Measurements from ENCODE around the gene RTBDN.

Gene RTBDN

DNA sequence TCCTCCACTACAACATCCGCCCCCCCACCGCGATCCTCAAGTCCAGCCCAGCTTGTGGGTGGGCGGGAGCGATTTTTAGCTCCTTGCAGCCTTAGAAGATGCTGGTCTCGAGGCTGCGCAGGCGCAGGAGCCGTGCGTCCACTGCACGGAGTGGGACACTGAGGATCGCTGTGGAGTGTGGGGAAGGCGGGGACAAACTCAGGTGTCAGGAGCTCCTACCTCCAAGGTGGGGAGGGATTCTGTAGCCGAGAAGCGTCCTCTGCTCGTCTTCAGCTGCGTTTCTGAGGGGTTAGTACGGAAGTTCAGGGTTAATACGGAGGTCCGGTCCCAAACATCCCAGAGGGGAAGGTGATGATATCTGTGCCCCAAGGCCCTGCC lies at the start of gene RTBDN:
RTBDN (minus strand) TSS at position 14 of the 378 bp plus-strand sequence. CDS start 4,600 bp downstream, outside the sequence.
- DNase-seq (ENCODE audit: low read depth) = no peak

DNA sequence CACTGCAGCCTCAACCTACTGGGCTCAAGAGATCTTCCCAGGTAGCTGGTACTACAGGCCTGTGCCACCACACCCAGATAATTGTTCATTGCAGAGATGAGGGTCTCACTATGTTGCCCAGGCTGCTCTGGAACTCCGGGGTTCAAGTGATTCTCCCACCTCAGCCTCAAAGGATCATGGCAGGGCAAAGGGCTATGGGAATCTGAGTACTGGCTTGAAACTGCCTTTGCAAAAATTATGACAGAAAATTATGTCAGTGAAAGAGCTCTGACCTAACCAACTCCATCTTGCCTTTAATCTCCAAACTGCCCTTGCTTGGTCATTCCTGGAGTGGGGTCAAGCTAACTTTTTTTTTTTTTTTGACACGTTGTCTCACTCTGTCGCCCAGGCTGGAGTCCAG lies 48.2 kb upstream of the RTBDN start:
- no peak for DNase-seq (ENCODE audit: low read depth)

DNA sequence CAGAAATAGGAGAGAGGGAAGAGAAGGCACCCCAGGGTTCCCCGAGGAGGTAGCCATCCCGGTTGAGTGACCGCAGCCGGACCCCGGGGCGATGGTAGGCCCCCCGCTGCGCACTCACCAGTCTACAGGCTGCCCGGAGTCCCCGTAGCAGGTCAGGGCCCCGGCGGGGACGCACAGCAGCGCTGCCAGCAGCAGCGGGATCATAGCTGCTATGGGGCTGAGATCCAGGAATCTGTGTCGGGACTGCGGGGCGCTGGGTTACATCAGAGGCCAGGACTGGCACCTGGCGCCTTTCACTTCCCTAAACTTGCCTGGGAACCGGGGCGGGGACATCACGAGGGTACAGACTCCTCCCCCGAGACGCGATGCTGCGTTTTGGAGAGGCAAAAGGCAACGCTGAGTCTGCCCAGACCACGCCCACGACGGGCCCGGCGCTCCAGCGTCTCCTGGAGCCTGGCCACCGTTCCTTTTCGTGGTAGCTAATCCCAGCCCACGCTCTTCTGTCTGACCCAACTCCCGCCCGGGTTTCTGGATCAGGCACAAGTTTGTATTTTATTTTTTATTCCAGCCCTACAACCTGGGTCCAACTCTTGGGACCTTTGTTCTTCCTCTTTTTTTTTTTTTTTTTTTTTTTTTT lies 46.9 kb upstream of the RTBDN start, which contains the start of gene DNASE2:
DNASE2 (minus strand) TSS at position 278 of the 637 bp plus-strand sequence; CDS start at position 204, 74 bp downstream.
- peak; percentile 85 for DNase-seq (ENCODE audit: low read depth)

DNA sequence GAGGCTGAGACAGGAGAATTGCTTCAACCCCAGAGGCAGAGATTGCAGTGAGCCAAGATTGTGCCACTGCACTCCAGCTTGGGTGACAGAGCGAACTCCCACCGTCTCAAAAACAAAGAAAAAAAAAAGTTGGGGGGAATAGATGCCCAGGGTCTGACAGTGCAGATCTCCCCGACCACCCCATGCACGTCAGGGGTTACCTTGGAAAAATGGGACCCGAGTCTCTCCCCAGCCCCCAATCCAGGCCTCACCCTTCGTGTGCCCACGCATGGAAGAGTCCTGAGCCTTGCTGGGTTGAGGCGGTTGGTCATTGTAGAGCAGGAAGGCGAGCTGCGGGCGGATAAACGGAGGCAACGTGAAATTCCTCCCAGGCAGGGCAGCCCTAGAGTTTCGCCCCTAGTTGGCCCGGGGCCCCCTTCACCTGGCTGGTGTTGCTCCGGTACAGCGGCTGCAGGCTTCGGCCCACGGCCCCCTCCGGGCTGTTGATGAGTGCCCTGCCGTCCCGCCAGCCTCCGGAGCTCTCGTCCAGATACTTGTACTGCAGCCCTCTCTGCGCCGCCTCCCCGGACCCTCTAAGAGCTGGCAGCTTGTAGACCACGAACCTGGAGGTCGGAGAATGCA lies 46.3 kb upstream of the RTBDN start:
- DNase-seq (ENCODE audit: low read depth) = no peak

DNA sequence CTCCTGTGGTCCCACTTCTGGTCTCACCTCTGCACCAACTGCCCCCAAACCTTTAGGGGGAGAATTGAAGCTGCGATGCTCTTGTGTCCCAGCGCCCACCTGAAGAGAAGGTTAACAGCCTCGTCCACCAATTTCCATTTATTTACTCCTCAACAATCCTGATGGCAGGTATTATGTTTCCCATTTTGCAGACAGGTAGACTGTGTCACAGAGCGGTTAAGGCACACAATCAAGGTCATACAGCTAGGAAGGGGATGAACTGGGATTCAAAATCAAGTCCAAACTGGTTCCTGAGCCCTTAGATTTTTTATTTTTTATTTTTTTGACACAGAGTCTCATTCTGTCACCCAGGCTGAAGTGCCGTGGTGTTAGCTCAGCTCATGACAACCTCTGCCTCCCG lies 40.7 kb upstream of the RTBDN start:
- no peak for DNase-seq (ENCODE audit: low read depth)

DNA sequence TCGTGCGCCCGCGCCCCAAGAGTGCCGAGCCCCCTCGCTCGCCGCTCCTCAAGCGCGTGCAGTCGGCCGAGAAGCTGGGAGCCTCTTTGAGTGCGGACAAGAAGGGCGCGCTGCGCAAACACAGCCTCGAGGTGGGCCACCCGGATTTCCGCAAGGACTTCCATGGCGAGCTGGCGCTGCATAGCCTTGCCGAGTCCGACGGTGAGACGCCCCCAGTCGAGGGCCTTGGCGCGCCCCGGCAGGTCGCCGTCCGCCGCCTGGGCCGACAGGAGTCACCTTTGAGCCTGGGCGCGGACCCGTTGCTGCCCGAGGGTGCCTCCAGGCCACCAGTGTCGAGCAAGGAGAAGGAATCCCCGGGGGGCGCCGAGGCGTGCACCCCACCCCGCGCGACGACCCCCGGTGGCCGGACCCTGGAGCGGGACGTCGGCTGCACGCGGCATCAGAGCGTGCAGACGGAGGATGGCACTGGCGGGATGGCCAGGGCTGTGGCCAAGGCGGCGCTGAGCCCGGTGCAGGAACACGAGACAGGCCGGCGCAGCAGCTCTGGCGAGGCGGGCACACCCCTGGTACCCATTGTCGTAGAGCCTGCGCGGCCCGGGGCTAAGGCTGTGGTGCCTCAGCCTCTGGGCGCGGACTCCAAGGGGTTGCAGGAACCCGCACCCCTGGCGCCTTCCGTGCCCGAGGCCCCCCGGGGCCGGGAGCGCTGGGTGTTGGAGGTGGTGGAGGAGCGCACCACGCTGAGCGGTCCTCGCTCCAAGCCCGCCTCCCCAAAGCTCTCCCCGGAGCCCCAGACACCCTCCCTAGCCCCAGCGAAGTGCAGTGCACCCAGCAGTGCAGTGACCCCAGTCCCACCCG lies 39.7 kb upstream of the RTBDN start:
- DNase-seq (ENCODE audit: low read depth) = no peak

DNA sequence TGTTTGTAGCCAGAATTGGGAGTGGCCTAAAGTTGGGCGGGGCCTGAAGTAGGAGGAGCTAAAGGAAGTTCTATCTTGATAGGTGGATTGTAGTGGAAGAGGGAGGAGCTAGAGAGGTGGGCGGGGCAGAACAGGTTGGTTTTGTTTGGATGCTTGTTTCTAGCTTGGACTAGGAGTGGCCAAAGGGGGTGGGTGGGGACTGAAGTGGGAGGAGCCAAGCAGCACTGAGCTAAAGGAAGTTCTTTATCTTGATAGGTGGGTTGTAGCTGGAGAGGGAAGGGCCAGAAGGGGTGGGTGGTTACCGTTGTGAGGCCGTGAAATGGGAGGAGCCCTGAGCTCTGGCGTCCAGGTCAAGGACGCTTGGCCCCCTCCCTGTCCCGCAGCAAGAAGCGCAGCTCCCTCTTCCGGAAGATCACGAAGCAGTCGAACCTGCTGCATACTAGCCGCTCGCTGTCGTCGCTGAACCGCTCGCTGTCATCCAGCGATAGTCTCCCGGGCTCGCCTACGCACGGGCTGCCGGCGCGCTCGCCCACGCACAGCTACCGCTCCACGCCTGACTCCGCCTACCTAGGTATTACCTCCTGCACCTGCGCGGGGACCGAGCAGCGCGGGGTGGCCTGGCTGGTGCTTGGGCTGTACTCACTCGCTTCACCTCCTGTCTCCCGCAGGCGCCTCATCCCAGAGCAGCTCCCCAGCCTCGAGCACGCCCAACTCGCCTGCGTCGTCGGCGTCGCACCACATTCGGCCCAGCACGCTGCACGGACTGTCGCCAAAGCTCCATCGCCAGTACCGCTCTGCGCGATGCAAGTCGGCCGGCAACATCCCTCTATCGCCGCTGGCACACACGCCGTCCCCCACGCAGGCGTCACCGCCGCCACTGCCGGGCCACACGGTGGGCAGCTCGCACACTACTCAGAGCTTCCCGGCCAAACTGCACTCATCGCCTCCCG lies 38.8 kb upstream of the RTBDN start:
- no peak for DNase-seq (ENCODE audit: low read depth)

DNA sequence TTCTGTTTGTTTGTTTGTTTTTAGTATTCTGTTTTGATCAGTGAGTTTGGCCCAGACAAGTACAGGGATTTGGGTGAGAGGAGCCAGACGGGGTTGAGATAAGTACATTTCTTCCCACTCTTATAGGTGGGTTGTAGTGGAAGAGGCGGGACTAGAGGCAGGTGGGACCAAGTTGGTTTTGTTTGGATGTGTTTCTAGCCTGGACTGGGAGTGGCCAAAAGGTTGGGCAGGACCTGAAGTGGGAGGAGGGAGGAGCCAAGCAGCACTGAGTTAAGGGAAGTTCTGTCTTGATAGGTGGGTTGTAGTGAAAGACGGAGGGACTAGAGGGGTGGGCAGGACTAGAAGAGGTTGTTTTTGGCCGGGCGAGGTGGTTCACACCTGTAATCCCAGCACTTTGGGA lies 37.9 kb upstream of the RTBDN start:
- DNase-seq (ENCODE audit: low read depth) = no peak

DNA sequence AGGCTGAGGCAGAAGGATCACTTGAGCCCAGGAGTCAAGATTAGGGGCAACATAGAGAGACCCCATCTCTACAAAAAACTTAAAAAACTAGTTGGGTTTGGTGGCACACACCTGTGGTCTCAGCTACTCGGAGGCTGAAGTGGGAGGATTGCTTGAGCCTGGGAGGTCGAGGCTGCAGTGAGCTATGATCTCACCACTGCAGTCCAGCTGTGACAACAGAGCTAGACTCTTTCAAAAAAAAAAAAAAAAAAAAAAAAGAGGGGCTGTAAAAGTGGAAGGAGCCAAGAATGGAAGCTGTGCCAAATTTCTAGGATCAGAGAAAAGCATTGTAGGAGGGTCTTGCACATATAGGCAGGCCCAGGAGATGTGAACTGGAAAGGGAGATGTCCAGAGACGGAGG lies 37.3 kb upstream of the RTBDN start:
- DNase-seq (ENCODE audit: low read depth) = no peak

DNA sequence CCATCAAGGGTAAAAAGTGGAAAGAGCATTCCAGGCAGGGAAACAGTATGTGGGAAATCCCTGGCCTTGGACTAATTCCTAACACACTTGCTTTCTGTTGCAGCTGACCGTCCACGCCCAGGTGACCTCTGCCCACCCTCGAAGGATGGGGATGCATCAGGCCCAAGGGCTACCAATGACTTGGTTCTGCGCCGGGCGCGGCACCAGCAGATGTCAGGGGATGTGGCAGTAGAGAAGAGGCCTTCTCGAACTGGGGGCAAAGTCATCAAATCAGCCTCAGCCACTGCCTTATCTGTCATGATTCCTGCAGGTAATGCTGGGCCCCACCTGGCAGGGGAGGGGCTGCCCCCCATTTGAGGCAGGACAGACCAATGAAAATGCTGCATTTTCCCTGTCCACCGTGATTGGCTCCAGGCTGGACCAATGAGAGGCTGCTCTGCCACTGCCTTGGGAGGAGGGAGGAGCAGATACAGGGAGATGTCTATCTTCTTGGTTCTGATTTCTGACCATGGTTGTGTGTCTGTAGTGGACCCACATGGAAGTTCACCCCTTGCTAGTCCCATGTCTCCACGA lies 34.2 kb upstream of the RTBDN start:
- DNase-seq (ENCODE audit: low read depth) = no peak

DNA sequence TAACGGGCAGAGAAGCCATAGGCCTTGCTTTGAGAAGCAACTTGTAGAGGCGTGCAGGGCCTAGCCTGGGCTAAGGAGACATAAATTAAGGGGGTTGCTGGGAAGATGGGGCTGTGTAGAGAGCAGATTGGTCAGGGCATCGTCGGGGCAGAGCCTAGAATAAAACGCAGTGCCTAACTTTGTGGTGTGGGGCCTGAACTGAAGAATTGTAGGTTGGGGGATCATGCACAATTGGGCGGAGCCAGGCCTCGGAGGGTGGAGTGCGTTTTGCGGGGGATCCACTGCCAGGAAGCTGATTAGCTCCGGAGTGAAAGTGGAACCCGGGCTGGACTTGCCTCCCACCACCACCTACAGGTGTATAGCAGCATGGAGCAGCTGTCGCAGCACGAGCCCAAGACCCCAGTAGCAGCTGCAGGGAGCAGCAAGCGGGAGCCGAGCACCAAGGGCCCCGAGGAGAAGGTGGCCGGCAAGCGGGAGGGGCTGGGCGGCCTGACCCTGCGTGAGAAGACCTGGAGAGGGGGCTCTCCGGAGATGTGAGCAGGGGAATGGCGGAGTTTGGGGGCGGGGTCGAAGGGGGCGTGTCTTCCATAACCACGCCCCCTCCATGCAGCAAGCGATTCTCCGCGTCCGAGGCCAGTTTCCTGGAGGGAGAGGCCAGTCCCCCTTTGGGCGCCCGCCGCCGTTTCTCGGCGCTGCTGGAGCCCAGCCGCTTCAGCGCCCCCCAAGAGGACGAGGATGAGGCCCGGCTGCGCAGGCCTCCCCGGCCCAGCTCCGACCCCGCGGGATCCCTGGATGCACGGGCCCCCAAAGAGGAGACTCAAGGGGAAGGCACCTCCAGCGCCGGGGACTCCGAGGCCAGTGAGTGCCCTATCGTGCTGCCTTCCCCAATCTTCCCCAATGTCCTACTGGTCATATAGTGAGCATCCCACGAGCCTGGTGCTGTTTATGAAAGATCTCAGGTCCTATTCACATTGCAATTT lies 33.0 kb upstream of the RTBDN start:
- no peak for DNase-seq (ENCODE audit: low read depth)

DNA sequence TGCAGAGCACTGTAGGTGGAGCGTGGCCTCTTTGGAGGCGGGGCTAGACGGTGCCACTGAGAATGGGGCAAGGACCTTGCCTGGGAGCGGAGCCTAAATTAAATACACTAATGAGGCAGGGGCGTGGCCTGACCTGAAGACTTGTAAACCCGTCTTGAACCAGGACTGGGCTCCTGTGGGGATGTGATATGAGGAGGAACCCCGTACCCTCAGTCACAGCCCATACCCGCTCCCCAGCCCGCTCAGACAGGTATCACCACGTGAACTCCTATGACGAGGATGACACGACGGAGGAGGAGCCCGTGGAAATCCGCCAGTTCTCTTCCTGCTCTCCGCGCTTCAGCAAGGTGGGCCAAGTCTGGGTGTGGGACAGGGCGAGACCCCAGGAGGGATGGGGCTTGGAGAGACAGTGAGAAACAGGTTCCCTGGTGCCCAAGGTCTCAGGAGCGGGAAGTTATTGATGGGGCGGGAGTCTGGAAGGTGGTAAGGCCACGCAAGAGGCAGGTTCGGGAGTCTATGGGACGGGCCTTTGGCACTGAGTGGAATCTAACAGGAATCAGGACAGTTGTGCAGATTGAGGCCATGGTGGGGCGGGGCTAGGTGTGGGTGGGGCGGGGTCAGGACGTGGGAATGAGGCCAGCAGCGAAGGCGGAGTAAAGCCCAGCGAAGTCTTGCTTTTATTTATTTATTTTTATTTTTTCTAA lies 32.2 kb upstream of the RTBDN start:
- DNase-seq (ENCODE audit: low read depth) = no peak

DNA sequence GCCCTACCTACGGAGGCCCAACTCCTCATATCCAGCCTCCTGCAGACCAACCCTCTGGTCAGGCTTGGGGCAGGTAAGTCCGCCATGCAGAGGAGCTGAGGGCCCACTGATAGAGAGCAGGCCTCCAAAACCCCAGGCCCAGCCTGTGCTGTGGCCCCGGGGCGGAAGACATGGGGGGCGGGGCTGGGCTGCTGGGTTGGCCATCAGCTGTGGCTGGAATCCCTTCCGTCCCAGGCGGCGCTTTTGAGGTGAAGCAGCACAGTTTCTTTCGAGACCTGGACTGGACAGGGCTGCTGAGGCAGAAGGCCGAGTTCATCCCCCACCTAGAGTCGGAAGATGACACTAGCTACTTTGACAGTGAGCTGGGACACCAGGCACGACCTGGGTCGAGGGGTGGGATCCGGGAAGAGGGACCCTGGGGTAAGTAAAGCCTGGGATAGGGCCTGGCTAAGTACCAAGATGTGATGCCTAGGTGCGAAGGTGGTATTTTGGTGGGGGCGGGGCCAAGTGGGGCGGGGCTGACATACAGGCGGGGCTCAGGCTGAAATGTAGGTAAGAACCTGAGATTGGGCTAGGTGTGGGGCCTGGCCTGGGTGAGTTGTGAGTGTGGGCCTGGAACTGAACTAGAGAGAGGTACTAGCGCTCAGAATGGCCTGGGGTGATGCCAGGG lies 31.5 kb upstream of the RTBDN start:
- no peak for DNase-seq (ENCODE audit: low read depth)

DNA sequence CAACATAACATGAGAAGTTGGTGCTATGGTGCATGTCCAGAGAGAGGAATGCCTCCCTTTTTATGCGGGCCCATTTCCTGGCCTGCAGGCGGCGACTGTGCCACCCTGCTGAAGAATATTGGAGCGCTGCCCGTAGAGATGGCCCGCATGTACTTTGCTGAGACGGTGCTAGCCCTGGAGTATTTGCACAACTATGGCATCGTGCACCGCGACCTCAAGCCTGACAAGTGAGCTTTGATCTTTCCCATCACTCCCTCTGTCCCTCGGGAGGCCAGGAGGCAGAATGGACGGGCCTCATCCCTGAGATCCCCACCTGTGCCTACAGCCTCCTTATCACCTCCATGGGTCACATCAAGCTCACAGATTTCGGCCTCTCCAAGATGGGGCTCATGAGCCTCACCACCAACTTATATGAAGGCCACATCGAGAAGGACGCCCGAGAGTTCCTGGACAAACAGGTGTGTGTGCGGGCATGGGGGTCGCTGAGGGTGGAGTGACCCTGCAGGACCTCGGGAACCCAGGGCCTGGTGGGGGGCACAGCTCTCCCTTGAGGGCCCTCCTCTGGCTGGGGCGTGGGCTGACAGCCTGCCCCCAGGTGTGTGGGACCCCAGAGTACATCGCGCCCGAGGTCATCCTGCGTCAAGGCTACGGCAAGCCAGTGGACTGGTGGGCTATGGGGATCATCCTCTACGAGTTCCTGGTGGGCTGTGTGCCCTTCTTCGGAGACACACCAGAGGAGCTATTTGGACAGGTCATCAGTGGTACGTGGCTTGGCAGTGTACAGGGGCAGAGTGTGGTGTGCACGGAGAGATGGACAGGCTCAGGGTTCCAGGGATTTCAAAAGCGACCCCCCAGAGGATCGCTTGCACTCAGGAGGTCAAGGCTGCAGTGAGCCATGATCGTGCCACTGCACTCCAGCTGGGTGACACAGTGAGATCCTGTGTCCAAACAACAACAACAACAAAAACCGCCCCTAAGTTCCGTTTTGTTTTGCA lies 30.6 kb upstream of the RTBDN start:
- DNase-seq (ENCODE audit: low read depth) = no peak

DNA sequence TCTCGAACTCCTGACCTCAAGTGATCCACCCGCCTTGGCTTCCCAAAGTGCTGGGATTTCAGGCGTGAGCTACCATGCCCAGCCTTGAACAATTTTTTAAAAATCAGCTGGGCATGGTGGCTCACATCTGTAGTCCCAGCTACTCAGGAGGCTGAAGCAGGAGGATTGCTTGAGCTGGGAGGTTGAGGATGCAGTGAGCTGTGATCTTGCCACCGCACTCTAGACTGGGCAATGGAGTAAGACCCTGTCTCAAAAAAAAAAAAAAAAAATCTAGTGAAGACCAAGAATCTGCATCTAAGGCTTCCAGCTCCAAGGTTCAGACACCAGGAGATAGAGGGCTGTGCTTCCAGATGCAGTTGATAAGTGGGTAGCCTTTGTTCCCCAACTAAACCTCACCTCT lies 29.8 kb upstream of the RTBDN start:
- no peak for DNase-seq (ENCODE audit: low read depth)

DNA sequence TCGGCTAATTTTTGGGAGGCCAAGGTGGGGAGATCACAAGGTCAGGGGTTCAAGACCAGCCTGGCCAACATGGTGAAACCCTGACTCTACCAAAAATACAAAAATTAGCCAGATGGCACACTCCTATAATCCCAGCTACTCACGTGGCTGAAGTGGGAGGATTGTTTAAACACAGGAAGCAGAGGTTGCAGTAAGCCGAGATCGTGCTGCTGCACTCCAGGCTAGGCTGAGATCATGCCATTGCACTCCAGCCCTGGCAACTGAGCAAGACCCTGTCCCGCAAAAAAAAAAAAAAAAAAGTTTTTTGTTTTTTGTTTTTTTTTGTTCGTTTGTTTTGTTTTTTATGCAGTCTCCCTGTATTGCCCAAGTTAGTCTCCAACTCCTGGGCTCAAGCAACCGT lies 25.2 kb upstream of the RTBDN start:
- no peak for DNase-seq (ENCODE audit: low read depth)

DNA sequence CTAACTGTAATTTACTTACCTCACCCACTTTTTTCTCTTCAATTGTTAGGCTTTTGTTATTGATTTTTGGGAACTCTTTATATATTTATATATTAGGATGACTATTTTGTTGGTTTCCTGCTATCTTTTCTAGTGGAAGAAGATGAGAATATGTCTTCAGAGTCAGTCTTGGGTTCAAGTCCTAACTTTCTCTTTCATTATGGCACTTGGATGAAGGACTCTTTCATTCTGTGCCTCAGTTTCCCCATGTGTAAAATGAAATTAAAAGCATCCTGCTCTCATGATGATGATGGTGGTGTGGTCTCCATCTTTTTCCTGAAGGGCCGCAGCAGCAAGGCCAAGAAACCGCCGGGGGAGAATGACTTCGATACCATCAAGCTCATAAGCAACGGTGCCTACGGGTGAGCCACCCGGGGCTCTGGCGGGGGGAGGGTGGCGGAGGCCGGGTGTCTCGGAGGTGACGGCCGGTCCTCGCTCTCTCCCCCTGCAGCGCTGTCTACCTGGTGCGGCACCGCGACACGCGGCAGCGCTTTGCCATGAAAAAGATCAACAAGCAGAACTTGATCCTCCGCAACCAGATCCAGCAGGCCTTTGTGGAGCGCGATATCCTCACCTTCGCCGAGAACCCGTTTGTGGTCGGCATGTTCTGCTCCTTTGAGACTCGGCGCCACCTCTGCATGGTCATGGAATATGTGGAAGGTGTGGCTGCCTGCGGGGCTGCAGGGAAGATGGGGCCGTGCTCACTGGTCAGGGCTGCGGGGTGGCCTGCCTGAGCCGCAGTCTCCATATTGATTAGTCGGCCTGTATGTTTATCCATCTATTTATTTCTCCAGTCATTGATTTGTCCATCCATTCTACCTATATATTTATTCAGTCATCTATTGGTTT lies 23.9 kb upstream of the RTBDN start:
- DNase-seq (ENCODE audit: low read depth) = no peak
